Islet of Langerhans (tissue), 1 donor: Measurements from ENCODE around the gene AURKA.
"Not testable (repeated sequence)": the region's sequence is repeated elsewhere in the genome, so short reads cannot be mapped to it uniquely, and the experiment has no call there.

ENCODE experiments used
- FAIRE-seq: peaks from one replicate; lab custom pipeline; 2011; peaks lifted over from hg19 to GRCh38; lab: Jason Lieb, UNC

The AURKA gene

GRCh38 chr20:56358070-56358469, 33.9 kb downstream of the AURKA start:
- FAIRE-seq: no peak

DNA sequence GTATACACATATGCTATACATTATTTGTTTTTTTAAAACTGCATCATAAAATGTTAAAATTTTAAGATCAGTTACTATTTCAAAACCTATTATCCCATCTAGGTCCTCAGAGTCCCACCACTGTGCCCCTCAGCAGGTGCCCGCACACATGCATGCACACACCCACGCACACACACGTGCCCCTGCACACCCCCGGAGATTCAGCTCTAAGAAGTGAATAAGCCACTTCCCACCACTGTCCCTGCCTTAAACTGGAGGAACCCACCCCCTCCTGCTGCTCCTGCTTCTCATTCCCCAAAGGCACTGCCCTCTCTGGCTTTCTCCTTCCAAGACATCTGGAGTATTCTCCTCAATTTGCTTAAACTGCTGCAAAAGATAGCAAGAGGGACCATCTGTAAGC, 38.7 kb downstream of the AURKA start:
- FAIRE-seq: no peak

- FAIRE-seq: no peak
Measured at GRCh38 chr20:56352345-56353055, 39.5 kb downstream of the AURKA start.

GRCh38 chr20:56350842-56351241, 41.2 kb downstream of the AURKA start:
- no peak for FAIRE-seq

DNA sequence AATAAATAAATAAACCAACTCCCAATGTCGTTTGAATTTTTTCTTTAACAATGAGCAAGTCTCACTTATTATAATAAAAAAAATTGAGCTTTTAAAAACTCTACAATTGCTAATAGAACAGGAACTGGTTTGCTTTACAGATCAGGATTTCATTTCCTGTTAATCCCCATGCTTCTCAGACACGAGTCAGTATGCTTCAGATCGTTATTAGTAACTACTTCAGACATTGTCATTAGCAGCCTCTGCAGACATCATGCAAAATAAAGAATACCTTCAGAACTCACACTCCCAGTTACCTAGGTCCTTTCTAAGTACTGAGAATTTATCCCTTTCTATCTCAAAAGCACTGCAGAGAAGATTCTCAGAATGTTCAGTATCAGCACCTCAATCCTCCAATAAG, 43.3 kb downstream of the AURKA start:
- no peak for FAIRE-seq

DNA sequence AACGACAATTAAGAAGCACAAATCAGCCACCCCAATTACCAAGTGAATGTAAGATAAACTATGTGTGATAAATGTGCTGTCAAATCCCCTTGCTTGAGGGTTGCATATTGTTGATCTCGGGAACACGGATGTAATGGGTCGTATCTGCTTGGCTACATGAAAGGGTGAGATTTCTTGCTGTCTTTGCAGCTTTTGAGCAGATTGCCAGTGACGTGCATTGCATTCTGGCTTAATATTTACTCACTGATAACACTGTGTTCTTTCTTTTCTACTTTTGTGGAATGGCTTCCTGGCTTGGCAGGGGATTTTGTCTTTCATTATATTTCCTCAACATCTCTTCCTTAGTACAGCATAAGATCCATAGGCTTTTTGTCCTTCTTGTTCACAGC, 43.7 kb downstream of the AURKA start:
- peak; percentile 92 for FAIRE-seq

DNA sequence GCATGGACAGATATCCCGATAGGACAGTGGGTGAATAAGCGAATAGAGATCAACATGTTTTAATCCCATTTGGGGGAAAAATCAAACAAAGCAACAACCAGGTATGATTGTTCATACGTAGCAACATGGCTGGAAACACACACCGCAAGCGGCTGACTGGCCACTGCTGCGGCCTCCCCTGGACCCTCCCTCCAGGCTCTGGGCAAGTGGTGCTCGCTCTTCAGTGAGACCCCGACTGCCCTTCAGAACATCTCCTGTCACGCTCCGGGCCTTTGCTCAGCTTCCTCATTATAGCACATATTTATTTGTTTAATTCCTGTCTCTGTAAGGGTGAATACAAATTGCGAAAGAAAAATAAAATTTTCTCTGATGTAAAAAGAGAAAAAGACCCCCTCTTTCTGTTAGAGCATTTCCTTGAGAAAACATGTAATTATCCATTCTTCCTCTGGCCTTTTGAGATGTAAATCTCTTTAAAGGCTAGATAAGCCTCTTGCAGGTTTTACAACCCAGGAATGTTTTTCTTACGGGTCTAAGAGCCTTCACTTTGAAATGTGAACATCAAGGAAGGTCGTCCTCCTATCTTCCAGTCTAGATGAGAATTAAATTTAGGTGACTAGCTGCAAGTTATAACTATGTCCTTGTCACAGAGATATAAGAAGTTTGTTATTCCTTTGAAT, 44.2 kb downstream of the AURKA start:
- FAIRE-seq: no peak

- FAIRE-seq: no peak
Measured at GRCh38 chr20:56345911-56346310, 46.1 kb downstream of the AURKA start.

DNA sequence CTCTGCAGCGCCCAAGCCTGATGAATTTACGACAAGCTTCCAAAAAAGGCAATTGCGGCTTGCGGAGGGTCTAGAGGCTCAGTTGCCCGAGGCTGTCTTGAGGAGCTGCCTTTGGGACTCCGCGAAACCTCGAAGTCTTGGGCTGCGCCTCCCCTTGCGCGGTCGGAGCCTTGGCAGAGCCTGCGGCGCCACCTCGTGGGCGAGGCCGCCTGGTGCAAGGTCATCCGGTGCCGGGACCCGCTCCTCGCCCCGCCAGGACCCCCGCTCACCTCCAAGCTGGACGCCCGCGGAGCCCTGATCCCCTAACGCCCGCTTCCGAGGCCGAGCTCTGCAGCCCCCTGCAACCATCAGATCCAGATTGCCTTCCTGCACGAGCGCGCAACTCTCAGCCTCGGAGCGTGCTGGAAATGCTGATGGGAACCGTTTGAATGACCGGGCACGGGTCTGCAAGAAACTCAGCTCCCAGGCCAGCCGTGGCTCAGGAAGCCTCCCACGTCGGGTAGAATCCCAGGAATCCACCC, 48.1 kb downstream of the AURKA start:
- no peak for FAIRE-seq

DNA sequence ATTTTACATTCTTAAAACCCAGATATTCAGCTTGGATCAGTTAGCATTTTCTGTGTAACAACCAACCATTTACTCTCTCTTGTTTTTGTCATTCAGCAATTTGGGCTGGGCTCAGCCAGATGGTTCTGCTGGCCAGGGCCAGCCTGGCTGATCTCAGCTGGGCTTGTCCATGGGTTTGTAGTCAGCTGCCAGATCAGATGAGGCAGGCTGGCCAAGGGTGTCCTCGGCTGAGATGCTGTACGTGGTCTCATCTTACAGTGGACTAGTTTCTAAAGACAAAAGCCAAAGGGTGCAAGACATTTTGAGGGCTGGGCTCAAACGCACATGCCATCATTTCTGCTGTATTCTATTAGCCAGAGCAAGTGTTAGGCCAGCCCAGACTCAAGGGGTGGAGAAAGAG, 49.2 kb downstream of the AURKA start:
- no peak for FAIRE-seq

DNA sequence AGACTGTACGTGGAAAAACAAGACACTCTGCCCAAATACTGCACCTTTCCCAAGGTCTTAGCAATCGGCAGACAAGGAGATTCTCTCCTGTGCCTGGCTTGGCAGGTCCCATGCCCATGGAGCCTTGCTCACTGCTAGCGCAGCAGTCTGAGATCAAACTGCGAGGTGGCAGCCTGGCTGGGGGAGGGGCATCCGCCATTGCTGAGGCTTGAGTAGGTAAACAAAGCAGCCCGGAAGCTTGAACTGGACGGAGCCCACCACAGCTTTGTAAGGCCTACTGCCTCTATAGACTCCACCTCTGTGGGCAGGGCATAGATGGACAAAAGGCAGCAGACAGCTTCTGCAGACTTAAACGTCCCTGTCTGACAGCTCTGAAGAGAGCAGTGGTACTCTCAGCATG, 55.3 kb downstream of the AURKA start:
- not testable (repeated sequence) for FAIRE-seq

DNA sequence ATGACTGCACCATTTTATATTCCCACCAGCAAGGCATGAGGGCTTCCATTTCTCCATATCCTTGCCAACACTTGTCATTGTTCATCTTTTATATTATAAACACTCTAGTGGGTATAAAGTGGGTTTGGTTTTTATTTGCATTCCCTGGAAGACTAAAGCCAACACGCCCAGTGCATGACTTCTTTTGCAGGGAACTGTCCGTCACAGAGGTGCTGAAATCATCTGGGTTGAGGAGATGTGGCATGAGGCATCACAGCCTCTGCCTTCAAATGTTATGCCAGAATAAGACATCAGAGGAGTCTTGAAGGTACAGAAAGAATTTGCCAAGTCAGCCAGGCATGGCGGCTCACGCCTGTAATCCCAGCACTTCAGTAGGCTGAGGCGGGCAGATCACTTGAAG, 63.2 kb downstream of the AURKA start:
- FAIRE-seq: no peak

GRCh38 chr20:56324806-56325205, 67.2 kb downstream of the AURKA start:
- FAIRE-seq: no peak

DNA sequence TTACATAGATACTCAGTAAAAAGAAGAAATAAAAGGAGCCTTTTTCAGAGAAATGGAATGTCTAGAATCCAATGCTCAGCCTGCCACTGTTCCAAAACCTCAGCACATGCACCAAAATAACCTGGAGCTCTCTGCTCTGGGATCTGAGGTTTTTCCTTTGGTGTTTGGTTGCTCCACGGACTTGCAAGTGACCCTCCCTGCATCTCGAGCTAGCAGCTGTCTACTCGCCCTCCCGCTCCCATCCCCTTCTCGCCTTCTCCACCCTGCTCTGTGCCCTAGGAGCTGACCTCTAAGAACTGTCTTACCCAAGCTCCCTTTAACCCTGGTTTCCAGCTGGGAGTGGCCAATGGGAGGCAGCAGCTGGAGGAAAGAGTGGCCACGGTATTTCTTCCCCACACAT, 68.4 kb downstream of the AURKA start:
- no peak for FAIRE-seq

DNA sequence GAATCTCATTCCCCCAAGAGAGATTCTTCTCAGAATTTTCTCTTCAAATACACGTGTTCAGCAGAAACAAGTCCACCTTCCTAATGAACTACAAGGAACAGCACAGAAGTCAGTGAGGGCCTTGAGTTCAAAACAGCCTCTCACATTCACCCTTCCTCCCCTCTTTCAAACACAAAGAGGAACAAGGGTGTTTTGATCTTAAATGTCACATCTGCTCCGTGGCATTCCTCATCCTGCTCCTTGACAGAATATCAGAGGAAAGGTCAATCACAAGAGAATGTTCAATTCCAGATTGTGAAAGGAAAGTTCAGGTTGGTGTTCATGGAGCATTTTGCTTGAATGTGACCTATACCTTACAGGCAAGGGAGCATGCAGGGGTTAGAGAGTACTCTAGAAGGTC, 68.8 kb downstream of the AURKA start:
- no peak for FAIRE-seq

GRCh38 chr20:56322681-56323080, 69.3 kb downstream of the AURKA start:
- no peak for FAIRE-seq
